Fibroblast of skin of right quadriceps (primary cell): ENCODE data around the gene TNNI3K.

Experiments used
- DNase-seq: peaks from one replicate; pipeline ENCODE4 v3.0.0-alpha.2; 2013

Gene TNNI3K

DNA sequence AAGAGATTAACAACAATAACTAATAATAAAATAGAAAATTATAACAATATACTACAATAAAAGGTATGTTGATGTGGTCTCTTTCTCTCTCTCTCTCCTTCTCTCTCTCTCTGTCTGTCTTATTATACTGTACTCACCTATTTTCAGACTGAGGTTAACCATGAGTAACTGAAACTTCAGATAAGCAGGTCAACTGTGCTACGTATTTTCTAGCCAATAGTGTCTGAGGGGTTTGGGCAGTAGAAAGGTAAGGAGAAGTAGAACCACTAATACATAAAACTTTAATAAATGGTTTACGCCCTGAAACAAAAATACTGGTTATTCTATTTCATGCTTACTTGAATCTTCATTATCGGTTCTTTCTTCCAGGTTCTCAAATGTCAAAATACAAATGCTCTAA lies 348.2 kb downstream of the TNNI3K start:
- no peak for DNase-seq

DNA sequence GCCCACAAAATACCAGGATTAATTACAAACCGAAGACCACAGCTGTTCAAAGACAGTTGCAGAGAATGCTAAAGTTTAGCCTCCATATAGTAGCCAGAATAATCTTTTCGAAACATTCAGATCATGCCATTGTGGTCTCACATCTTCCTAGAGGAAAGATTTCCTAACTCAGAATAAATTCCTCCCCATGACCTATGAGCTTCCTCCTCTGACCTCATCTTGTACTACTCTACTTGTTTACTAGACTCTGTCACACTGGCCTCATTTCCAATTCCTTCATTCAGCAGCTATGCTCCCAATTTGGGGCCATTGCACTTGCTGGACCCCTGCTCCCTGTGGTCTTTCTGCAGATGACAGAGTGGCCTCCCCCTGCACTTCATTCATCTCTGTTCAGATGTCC lies 349.0 kb downstream of the TNNI3K start:
- no peak for DNase-seq

DNA sequence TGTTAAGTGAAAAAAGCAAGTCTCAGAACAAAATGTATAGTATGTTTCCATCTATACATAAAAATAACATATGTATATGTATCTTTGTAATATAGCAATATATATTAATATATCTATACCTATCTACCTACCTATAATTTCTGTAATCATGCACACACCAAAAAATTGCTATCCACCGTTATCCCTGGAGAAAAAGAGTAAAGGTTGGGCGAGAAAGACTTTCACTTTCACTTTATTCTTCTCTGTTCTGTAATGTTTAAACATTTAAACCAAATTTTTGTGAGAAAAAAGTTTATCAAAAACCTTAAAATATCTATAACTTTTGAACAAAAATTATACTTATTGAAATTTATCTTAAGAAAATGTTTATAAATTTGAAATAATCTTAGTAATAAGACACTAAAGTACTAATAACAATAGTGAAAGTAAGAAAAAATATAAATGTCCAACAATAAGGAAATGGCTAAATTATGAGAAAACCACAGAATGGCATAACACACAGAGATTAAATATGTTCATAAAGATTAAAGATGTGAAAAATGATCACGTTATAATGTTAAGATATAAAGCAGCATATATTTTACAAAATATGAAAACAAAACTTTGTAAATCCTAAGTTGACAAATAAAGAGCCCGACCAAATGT lies 351.2 kb downstream of the TNNI3K start:
- no peak for DNase-seq

DNA sequence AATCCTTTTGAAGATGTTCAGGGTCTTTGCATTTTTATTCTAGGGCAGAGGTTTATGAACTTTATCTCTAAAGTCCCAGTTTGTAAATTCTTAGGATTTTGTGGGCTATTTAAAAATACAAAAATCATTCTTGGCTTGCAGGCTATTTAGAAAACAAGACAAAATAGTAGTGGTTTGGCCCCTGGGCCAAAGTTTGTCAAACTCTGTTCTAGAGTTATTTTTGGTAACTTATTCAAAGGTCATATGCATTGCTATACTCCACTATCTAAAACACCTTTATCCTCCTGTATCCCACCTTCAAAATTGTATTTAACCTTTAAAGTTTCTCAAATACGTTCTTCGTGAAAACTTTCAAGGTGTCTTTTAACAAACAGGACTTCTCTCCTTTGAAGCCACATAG lies 352.7 kb downstream of the TNNI3K start:
- DNase-seq = no peak

DNA sequence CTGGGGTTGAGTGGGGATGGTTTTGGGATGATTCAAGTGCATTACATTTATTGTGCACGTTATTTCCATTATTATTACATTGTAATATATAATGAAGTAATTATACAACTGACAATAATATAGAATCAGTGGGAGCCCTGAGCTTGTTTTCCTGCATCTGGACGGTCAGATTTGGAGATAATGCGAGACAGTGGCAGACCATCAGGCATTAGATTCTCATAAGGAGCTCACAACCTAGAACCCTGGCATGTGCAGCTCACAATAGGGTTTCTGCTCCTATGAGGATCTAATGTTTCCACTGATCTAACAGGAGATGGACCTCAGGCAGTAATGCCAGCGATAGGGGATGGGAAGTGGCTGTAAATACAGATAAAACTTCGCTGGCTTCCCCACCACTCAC lies 355.1 kb downstream of the TNNI3K start:
- no peak for DNase-seq

DNA sequence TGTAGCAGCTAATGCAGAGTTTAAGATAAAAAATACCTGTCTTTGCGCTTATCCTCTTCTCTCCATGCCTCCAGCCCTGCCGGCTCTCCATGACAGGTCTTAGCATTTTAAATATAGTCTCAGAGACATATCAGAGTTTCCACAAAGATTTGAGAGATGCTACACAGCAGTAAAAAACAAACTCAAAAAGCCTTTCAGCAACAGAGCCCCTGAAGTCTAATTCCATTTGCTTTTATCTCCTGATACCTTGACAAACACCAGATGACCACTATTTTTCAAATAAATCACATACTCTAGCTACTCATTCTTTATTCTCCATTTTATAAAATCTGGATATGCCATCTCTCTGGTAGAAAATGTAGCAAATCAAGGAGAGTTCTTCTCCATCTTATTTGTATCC lies 356.8 kb downstream of the TNNI3K start:
- no peak for DNase-seq

DNA sequence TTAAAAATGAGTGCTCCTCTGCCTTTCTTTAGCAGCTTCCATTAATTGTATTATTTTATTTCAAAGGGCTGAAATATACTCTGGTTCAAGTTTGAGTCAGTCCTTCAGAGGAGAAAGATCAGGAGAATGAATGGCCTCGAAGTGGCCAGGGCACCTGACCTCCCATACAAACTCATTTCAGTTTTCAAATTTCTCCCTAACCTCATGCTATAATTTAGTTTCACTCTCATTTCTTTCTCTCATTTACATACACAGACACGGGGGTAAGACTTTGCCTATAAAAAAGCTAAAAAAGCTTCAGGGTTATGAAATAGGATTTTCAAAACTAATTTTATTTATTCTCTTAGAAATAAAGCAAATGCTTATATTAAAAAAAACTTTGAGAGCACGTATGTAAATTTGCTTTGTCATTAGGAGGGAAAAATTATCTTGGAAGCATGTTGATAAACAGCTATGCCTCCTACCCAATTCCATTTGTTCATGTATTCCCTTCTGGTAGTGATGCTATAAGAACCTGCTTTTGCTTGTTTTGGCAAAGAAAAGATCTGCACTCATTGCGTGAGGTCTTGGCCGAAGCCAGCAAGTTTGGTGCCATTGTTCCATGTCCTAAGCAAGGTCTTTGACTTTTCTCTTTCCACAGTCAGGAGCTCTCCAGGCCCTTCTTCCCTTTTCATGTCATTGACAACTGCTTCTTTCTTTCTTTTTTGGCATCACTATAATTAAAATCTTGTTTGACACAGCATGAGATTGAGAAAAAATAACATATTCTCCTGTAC lies 357.6 kb downstream of the TNNI3K start:
- no peak for DNase-seq
